Activated effector memory CD4-positive, alpha-beta T cell treated with anti-CD3 and anti-CD28 coated beads, Interleukin-2, amount 50 U/mL, for 16 hours (primary cell): ENCODE results near the gene MYOG.

Experiments used
- DNase-seq: peaks from one replicate; pipeline ENCODE4 v3.0.0-alpha.2; 2020

Gene MYOG

DNA sequence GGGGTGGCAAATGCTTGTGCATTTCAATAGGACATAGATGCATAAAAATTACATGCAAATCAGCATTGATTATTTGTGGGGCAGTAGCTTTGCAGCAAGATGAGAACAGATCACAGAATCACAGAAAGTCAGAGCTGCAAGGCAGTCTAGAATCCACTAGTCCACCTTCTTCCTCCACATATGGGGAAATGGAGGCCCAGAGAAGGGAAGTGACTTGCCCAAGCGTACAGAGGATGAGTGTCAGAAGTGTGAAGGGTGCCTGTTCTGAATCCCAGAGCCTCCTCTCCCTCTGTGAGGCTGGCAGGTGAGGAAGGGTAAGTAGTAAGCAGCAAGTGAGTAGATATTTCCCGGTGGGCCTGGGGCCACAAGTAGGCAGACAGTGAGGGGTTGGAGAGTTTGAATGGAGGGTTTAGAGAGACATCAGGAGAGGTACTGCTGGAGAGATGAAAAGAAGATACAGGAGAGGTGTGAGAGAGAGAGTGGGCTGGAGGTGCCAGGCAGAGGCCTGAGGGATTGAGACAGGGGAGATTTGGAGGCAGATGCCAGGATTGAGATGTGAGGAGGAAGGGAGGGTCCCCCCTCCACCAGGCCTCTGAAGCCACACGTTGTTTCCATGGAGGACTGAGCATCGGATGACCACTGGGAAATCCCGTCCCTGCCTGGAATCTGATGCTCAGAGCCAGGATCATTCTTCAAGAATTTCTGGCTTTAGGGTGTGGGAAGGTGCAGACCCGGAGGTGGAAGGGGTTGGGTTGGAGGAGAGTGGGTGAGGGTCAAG lies 4.8 kb upstream of the MYOG start:
- no peak for DNase-seq

DNA sequence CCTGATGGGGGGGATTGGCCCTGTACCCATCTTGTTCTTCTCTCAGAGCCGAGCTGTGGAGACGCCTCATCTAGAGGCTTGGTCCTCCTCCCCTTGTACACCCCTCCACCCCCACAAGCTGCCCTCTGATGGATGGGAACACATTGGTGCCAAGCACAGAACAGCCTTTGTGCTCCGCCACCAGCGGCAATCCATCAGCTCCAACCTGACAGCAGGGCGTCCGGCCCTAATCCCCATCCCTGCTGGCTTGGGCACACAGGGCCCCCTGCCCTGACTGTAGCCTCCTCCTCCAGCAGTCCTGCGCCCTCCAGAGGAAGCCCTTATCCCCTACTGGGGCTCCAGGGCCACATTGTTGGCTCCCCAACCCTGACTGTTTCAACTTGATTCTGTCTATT lies 3.8 kb upstream of the MYOG start:
- no peak for DNase-seq

GRCh38 chr1:203089001-203089650 lies 3.3 kb upstream of the MYOG start:
- no peak for DNase-seq

- no peak for DNase-seq
Measured at GRCh38 chr1:203088441-203088840, 2.6 kb upstream of the MYOG start.

- DNase-seq, result no peak
Measured at GRCh38 chr1:203086992-203087763, 1.4 kb upstream of the MYOG start.

DNA sequence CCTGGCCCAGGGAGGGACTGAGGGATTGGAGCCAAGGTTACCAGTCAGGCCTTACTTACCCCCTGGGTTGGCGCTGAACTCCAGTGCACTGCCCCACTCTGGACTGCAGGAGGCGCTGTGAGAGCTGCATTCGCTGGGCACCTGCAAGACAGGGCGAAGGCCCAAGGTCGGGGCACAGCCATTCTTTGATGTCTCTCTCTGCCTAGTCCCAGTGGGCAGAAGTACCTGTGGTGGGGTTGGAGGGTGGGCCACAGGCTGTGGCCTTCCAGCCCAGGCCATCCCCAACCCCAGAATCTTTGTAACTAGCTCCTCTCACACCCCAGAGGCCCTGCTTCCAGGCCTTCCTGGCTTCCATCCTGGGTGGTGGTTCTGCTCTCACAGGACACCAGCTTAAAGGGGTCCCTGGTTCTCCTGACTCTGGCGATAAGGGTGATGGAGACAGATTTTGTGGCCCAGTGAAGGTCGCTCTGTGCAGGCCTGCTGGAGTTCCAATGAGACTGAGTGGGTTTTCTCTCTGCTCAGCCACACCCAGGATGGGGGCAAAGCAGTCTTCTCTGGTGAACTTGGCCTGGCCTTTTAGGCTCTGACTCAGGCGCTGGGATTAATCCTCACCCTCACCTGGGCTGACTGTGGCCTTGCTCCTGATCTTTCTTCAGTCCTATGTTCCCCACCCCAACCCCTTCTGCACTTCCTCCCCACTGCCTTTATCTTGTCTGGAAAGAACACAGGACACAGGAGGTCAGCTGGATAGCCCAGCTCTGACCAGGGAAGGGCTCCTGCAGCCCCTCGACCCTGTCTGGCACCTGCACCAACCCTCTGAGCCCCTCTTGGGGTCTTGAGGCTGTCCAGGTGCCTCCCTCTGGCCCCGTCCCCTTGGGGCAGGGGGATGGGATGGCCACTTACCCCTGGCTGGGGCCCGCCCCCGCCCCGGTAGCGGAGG lies 954 bp downstream of the MYOG start:
- no peak for DNase-seq

GRCh38 chr1:203083463-203083921 lies 2.3 kb downstream of the MYOG start:
- no peak for DNase-seq

GRCh38 chr1:203082571-203083462 lies 3.0 kb downstream of the MYOG start:
- peak; percentile 27 for DNase-seq

DNA sequence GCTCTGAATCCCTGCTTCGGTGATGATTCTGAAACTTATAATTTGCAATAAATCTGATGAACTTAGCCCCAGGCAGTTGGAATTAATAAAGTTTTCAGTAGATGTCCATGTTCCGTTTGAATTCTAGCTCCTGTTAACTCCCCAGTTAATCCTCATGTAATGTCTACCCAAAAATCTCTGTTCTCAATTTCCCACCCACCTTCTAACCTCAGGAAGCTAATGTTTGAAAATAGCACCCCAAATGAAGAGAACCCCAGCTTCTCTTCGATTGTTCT lies 3.6 kb downstream of the MYOG start:
- DNase-seq, result no peak

DNA sequence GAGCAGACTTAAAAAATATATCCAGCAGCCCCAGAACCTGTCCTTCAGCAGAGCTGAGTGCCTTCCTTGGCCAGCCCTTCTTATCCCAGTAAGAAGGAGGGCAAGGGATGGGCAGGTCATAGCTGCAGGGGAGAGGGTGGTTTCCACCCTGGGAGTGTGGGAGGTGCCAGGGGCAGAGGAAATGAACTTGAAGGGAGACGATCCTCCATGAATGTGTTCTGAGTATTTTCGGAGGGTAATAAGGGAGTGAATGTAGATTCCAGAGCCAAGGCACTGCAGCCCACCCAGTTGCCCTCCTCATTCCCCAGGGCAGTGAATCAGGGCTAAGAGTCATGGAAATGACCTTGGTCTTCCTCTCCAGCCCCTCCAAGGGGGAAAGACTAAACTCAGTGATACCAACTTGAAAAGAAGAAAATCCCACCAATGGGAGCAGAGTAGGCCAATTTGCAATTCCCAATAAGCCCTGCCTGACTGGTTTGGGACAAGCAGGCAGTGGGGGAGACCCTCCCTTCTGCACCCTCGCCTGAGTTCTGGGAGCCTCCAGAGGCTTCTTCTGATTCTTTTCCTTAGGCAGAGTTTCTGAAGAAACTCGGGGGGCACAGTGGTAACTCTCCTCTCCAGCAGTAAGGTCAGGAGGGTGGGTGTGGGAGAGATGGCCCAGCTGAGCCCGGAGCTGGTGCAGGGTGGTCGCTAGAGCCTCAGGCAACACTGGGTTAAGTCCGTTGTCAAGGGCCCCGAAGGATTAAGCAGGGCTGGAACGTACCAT lies 4.2 kb downstream of the MYOG start:
- peak; percentile 42 for DNase-seq

DNA sequence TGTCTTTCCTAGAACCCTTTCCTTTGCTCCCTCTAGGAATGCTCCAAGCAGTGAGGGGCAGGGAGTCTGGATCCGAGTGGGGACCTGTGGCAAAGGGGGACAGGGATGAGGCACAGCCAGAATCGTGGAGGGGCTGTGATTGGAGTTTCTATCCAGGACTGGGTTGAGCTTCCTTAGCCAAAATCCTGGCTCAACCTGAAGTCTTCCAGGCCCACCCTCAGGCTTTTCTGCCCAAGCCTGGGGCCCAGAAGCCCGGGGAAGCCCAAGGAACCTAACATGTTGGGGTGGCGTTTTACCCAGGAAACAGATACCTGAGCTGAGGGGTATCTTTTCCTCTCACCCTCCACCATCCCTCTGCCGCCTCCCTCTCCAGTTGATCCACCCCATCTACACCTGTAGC lies 5.4 kb downstream of the MYOG start:
- no peak for DNase-seq

DNA sequence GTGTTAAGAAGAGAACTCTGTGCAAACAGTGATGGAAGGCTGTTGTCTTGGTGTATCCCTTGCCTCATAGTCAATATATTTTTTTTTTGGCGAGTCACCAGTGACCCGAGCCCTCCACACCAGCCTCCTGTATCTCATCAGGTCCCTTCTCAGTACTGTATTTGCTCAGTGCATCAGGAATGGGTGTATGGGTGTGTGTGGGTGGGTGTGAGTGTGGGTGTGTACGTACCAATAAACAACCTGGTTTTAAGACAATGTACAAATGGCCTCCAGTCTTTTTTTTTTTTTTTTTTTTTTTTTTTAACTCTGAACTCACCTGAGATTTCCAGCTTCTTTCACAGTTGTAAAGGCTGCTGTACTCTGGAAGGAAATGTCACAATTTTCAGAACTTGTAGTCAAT lies 7.3 kb downstream of the MYOG start:
- peak; percentile 19 for DNase-seq

- peak; percentile 21 for DNase-seq
Measured at GRCh38 chr1:203077956-203078355, 7.9 kb downstream of the MYOG start.

DNA sequence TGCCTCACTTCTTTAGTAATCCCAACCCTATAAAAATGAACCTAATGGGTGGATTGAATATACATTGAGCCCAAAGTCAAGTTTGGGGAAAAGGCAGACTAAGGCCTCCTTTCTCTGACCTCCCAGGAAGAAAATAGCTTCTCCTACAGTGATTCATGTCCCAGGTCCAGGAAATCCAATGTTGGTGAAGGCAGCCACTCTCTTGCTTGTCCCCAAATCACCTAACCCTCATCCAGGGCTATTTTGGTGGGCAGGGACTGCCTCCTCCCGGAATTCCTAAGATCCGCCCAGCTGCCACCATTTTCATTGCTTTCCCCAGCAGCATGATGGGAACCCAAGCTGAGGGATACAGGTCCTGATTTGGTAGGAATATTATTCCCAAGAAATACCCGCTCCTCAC lies 8.4 kb downstream of the MYOG start:
- DNase-seq, result peak; percentile 31

DNA sequence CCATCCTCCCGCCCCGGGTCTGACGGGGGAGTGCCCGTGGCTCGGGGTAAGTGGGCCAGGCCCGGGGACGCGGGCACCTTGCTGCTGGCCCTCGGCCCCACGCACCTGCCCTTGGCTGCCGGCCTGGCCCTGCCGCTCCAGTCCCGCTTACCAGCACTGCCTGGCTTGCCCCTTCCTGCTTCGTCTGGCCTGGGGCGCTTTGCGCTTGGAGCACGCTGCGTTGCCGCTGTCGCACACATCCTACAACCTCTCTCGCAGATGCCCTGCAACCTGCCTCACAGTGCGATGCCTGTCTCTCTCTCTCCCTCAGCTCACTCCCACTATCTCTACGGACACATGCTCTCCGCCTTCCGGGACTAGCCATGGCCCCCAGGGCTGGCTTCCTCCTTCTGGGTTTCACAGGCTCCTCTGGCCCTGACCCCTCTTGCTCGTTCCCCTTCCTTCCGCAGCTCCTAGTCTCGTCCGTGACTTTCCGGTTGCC lies 9.7 kb downstream of the MYOG start:
- peak; percentile 56 for DNase-seq

DNA sequence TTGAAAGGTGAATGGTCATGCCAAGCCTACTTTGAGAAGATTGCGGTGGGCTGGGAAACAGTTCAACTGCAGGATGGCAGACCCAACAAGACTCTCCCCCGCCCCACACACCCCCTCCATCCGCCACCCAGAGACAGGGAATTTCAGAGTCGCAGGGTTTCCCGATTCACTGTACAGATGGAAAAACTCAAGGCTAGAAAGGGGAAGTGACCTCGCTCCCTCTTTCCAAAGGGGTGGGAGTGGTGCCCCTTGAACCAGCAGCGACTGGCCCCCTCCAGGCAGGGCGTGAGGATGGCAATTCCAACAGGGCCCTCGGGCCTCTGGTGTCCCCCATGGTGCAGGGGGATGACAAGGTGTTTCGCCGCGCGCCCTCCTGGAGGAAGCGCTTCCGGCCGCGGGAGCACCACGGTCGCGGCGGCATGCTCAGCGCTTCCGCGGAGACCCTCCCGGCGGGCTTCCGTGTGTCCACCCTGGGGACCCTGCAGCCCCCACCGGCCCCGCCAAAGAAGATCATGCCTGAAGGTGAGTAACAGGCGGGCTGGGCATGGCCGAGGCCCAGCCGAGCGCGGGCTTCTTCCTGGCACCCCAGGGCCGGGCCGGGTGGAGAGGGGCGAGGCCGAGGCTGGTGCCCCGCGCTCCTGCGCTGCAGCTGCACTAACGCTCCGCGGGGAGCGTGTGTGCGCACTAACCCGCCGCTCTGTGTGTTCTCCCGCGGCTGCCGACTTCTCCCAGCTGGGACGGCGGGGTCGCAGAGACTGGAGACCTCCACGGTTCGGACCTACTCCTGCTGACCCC lies 10.4 kb downstream of the MYOG start:
- peak; percentile 46 for DNase-seq

DNA sequence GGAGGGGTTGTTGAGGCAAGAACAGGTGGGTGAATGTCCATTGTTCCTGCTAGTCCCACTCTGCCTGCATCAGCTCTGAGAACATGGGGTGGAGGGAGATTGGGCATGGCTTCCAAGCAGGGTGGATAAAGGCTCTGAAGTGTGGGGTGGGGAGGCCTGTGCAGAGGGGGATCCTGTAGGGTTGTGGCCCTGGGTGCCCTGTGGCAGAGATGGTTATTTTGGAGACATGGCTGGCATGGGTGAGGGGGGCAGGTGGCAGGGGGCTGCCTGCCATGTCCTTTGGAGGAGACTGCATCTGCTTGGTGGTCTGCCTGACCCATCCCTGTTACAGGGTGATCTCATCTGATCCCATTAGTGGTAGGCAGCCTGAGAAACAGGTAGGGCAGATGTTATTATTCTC lies 11.2 kb downstream of the MYOG start:
- DNase-seq, result no peak

DNA sequence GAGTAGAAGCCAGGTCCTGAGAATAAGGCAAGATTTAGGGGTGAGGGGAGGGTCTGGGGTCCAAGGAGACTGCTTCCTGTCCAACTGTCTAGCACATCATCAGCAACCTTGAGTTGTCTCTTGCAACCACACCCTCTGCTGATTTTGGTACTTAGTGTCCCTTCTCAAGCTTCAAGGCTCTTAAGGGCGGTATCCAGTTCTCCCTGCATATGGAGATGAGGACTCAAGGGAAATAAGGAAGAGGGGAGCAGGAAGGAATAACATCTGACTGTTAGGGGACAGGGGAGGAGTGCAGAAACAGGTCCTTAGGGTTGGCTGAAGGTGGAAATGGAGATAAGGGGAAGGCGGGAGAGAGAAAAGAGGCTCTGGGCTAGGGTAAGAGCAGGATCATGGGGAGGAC lies 12.3 kb downstream of the MYOG start:
- no peak for DNase-seq

DNA sequence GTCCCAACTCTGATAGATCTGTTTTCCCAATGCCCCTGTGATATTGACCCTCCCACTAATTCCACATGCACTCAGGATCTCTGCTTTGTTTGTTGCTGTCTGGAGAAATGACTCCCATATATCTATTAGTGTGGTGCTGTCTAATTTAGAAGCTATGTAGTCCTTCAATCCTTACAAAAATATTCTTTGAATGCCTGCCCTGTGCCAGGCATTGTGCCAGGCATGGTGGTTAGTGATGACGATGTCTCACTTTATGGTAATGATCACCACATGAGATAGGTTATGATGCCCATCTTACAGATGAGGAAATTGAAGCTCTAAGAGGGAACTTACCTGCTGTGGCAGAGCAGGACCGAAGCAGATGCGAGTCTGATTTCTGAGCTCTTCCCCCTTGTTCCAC lies 12.9 kb downstream of the MYOG start:
- no peak for DNase-seq

DNA sequence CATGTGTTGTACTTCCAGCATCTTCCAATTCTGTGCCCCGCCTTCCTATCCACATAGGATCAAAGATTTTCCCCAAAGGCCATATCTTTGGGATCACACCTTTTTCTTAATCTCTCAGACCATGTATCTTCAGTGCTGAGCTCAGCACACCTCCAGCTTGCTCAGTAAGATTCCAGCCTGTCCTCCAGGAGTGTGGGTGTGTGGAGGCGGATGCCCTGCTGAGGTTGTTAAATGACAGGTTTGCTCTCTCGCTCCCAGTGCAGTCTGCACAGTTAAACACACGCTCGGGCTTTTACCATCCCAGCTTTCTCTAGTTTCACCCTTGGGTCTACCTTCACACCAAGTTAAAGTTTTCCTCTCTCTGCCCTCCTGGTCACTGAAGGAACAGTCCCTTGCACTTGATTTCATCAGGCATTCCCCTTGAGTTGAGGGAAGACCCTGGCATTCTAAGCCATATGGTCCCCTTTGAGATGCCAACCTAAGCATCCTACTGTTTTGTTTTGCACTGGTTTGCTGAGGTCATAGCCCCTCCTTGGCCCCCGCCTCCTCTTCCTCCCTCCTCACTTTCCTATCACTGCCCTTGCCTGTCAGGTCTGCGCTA lies 13.7 kb downstream of the MYOG start:
- DNase-seq, result peak; percentile 8
